NCI-H128 (cell line): ENCODE results near the gene SLC6A7.

ENCODE experiments used
- DNase-seq: peaks from one replicate; lab custom pipeline; 2025; ENCODE audit not compliant: unreplicated experiment; lab: John Stamatoyannopoulos, UW

Gene SLC6A7

GRCh38 chr5:150256410-150257064, 66.7 kb downstream of the SLC6A7 start:
- no peak for DNase-seq

GRCh38 chr5:150257424-150257823, 67.6 kb downstream of the SLC6A7 start:
- no peak for DNase-seq

DNA sequence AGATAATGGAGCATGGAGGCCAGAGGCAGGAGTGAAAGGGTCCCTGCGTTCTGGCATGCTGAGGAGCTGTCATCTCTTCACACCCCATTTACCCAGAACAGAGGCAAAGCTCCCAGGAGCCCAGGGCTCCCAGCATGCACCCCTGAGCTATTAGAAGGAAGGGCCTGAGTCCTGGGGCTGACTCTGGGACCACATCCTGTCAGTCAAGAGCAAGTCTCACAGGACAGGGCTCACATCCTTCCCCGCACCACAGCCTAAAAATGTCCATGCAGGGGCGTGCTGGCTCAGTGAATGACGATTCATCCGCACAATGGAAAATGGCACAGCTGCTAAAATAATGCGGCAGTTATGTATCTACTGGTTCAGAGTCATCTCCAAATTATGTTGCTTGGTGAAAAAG, 68.3 kb downstream of the SLC6A7 start:
- no peak for DNase-seq
